Heart right ventricle (tissue), 16 donors: Measurements from ENCODE around the gene TRMT1. TPM values are rescaled to one million over a fixed set of nuclear protein-coding genes. Genes with fewer than 3 reads are reported as not detected.

Source experiments
- ATAC-seq, 8 donors: fragments of 200-7000 bp; cut with Tn5 transposase; one replicate each; pipeline ENCODE4 v1.9.1; 2020; ENCODE audit warnings: mild to moderate bottlenecking in 8 of 8, moderate library complexity in 8 of 8, moderate number of reproducible peaks in 1 of 8
- DNase-seq, 2 donors: peaks; one replicate each; pipeline ENCODE4 v3.0.0-alpha.2; 2020
- H3K27ac ChIP-seq, 10 donors: fragments of 200-600 bp; sonication (generic) in 2 of 10; one replicate each; pipeline versions ENCODE4 v1.5.0 to v1.8.0; 2020 to 2022; ENCODE audit warnings: mild to moderate bottlenecking in 3 of 10
- H3K27me3 ChIP-seq, 7 donors: fragments of 200-600 bp; one replicate each; pipeline ENCODE4 v1.8.0; 2021 to 2022; ENCODE audit warnings: mild to moderate bottlenecking in 2 of 7
- H3K36me3 ChIP-seq, 9 donors: fragments of 200-600 bp; sonication (generic) in 1 of 9; one replicate each; pipeline versions ENCODE4 v1.5.0 to v1.8.0; 2020 to 2022; ENCODE audit warnings: mild to moderate bottlenecking in 2 of 9
- H3K4me1 ChIP-seq, 9 donors: fragments of 200-600 bp; sonication (generic) in 1 of 9; one replicate each; pipeline versions ENCODE4 v1.5.0 to v1.8.0; 2020 to 2022; ENCODE audit warnings: mild to moderate bottlenecking in 4 of 9
- H3K4me3 ChIP-seq, 10 donors: fragments of 200-600 bp; sonication (generic) in 2 of 10; one replicate each; pipeline versions ENCODE4 v1.5.0 to v1.8.0; 2020 to 2022; ENCODE audit warnings: mild to moderate bottlenecking in 7 of 10, moderate library complexity in 2 of 10
- H3K9me3 ChIP-seq, 11 donors: fragments of 200-600 bp in 10 of 11; sonication (generic) in 2 of 11; one replicate each; pipeline versions ENCODE4 v1.5.0 to v1.8.0; 2013 to 2022; ENCODE audit warnings: mild to moderate bottlenecking in 2 of 11, control low read depth in 1 of 11, moderate library complexity in 1 of 11
- WGBS, 2 donors: extraction: QIAGEN DNeasy Blood & Tissue Kit; methylation state at CpG; one replicate each; pipeline ENCODE4 v1.1.7; 2013; ENCODE audit warnings: inconsistent platforms in 1 of 2; 5-methylcytosine and 5-hydroxymethylcytosine counted together
- intact Hi-C, 10 donors: fragments of 100-400 bp; cut with DNase I; formaldehyde crosslinking; loops; one replicate each; pipeline versions ENCODE4 v1.11.1 to v1.14.2; 2022
- polyA plus RNA-seq, 2 donors: library from polyadenylated mRNA; stranded (reverse); fragments of 200-250 nt; gene quantifications; one replicate each; pipeline ENCODE4 v1.2.3, GENCODE V29; 2013
- total RNA-seq, 10 donors: library from RNA; stranded (reverse); fragmentation: NEBNext Ultra II Directional in 3 of 10; extraction: Animal tissue kit (Norgen Biotek cat#: 25700) in 3 of 10; gene quantifications; one replicate each; pipeline versions ENCODE4 v1.2.1 to v1.2.4, GENCODE V29; 2021 to 2023
- TF ChIP-seq, protein P1 (sequence below), 9 donors: fragments of 200-600 bp; sonication (generic) in 2 of 9; IDR thresholded peaks; one replicate each; pipeline versions ENCODE4 v1.5.0 to v1.8.0; 2021 to 2022; ENCODE audit warnings: antibody characterized with exemption in 9 of 9, mild to moderate bottlenecking in 5 of 9, moderate library complexity in 1 of 9
- donor health status: Arrhythmogenic right ventricular cardiomyopathy.
- donor health status: ischemic (EF 13 %, LVEDD 7.1; RV severe dilation, severe dysfunction).
- donor health status: healthy with polysubstance abuse.
- donor health status: DM: no; HTN: yes; CAD: no.
- donor health status: DM: no; HTN: no; CAD: no.
- donor health status: ischemic (EF 25% LVEDD 6.9; RV normal size, moderate dysfunction).
- donor health status: ischemic (EF 25% LVEDD 5.7; RV mildly dilated, moderate dysfunction).
- donor health status: healthy.
- donor health status: DM: yes; HTN: yes; CAD: no.
- donor health status: Ischemic cardiomyopathy.
- donor health status: ischemic (EF 35%, LVEDD 5.7; RV mildly dilated, moderate dysfunction).
- donor health status: nonischemic (EF 11% LVEDD 7.7; RV severe dilation, severe dysfunction).
- donor health status: DM: yes; HTN: yes; CAD: no.
- donor health status: PGD.
- donor health status: ischemic (EF 29% LVEDD 5.4; RV normal size, mild dysfunction).
- donor health status: nonischemic (EF 23%, LVEDD 6.1; RV moderate dilation, normal function).

The TRMT1 gene
- total and polyA plus RNA-seq, 12 donors = 10.5 to 54.0 (median 14.8) TPM

DNA sequence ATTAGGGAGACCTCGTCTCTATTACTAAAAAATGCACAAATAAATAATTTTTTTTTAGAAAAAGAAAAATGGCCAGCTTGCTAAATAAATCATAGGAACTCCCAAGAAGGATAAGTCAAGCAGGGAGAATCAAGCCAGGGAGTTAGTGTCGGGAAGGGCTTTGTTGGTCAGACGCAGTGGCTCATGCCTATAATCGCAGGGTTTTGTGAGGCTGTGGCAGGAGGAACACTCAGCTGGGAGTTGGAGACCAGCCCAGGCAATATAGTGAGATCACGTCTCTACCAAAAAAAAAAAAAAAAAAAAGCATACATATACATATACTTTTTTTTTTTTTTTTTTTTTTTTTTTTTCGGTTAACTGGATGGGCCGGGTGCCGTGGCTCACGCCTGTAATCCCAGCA, 10.5 kb upstream of the TRMT1 start:
- Histone ChIP-seq H3K4me1 (peaks cover 0 to 12% (median 7%) of the 10 kb centered on the region in 9 donors), H3K36me3 (peaks cover 0 to 18% (median 0%) of the 10 kb centered on the region in 9 donors), H3K9me3 (no peaks in the 10 kb centered on the region), H3K27ac (no peak overlapping the region), H3K4me3 (no peak overlapping the region), H3K27me3 (no peaks in the 10 kb centered on the region)
- TF ChIP-seq, protein P1, sequence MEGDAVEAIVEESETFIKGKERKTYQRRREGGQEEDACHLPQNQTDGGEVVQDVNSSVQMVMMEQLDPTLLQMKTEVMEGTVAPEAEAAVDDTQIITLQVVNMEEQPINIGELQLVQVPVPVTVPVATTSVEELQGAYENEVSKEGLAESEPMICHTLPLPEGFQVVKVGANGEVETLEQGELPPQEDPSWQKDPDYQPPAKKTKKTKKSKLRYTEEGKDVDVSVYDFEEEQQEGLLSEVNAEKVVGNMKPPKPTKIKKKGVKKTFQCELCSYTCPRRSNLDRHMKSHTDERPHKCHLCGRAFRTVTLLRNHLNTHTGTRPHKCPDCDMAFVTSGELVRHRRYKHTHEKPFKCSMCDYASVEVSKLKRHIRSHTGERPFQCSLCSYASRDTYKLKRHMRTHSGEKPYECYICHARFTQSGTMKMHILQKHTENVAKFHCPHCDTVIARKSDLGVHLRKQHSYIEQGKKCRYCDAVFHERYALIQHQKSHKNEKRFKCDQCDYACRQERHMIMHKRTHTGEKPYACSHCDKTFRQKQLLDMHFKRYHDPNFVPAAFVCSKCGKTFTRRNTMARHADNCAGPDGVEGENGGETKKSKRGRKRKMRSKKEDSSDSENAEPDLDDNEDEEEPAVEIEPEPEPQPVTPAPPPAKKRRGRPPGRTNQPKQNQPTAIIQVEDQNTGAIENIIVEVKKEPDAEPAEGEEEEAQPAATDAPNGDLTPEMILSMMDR (IDR thresholded peaks at IDR 0.05) = no peak
- WGBS, 2 donors = 91 to 95% methylated on average over 9 of the region's 9 CpGs
- DNase-seq (no peak), ATAC-seq (no peak)
- intact Hi-C loops = loop anchor here in 3 of 10 donors (10.0 kb wide), 1 partner anchor 138 kb away; no protein-coding TSS in a partner anchor

- ATAC-seq = no peak
- Histone ChIP-seq H3K4me3 (no peak overlapping the region), H3K4me1 (peaks cover 7 to 29% (median 21%) of the 10 kb centered on the region in 9 donors), H3K27ac (no peak overlapping the region), H3K27me3 (no peaks in the 10 kb centered on the region), H3K9me3 (no peaks in the 10 kb centered on the region), H3K36me3 (peaks cover 0 to 22% (median 0%) of the 10 kb centered on the region in 9 donors)
- 92 to 94% methylated on average over 20 of the region's 20 CpGs for WGBS, 2 donors
- no peak for DNase-seq
- intact Hi-C loops = loop anchor here in 3 of 10 donors (10.0 kb wide), 1 partner anchor 142 kb away; no protein-coding TSS in a partner anchor
- TF ChIP-seq, protein P1 (IDR thresholded peaks at IDR 0.05) = no peak
These were observed 6.7 kb upstream of the TRMT1 start for GRCh38 chr19:13122980-13123957.

DNA sequence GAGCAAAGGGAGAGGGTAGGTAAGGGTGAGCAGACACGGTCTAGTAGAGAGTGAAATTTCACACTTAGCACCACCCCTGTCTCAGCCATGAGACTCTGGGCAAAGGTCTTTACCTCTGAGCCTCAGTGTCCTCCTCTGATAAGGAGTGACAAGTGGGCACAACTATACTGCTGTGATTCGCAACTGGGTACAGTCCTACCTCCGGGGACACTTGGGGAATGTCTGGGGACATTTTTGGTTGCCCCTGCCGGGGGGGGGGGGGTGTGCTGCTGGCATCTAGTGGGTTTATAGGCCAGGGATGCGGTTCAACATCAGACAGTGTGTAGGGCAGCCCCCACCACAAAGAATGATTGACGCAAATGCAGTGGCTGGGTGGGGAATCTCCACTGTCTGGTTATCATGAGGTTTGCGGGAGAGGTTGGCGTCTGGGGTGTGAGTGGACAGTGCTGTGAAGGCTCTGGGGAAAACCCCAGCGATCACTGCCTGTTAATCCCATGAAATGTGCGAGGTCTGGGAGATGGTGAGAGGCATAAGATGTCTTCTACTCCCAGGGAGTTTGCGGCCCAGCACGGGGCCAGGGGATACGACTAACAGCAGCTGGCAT, 5.8 kb upstream of the TRMT1 start:
- Histone ChIP-seq H3K4me1 (peaks cover 7 to 32% (median 25%) of the 10 kb centered on the region in 9 donors), H3K36me3 (peaks cover 0 to 22% (median 0%) of the 10 kb centered on the region in 9 donors), H3K27ac (no peak overlapping the region), H3K9me3 (no peaks in the 10 kb centered on the region), H3K4me3 (no peak overlapping the region), H3K27me3 (no peaks in the 10 kb centered on the region)
- WGBS, 2 donors = 80 to 91% methylated on average over 13 of the region's 13 CpGs
- TF ChIP-seq, protein P1 (IDR thresholded peaks at IDR 0.05) = no peak
- intact Hi-C loops = loop anchor here in 3 of 10 donors (10.0 kb wide), 1 partner anchor 142 kb away; no protein-coding TSS in a partner anchor
- ATAC-seq (no peak), DNase-seq (no peak)

DNA sequence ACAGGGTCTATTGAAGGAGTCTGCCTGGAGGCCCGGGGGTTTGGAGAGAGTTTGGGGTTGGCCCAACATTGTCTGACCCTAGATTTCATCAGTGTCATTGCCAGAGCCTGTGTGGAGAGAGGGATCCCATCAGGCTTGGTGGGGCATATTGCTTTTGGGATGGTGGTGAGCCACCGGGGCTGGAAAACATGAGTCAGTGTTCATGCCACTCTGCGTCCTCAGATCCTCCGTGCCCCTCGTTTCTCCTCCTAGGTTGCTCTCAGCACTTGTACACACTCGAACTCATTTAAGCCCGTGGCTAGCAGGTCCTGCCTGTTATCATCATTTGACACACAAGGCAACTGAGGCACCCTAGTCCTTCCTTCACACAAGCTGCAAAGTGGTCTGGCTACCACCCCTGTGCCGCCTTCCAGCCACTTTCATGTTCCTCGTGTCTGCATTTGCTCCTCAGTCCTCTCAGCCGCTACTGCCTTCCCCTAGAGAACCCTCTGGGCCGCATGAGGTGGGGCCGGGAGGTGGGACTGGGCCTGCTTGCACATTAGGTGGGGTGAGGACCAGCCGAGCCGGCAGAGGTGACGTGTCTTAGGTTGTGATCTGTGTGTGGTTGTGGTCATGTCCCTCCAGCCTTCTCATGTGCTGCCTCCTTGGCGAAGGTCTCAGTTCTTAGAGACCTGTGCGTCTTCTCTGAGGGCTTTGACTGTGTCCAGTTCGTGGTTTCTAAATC, 5.2 kb upstream of the TRMT1 start:
- H3K4me1 ChIP-seq = peaks cover 7 to 38% (median 32%) of the 10 kb centered on the region in 9 donors
- intact Hi-C loops = loop anchor here in 3 of 10 donors (10.0 kb wide), 1 partner anchor 143 kb away; no protein-coding TSS in a partner anchor
- 83 to 86% methylated on average over 18 of the region's 18 CpGs for WGBS, 2 donors

More for the DNA sequence above, 5.2 kb upstream of the TRMT1 start:
- Histone ChIP-seq H3K27ac (no peak overlapping the region), H3K4me3 (no peak overlapping the region), H3K9me3 (no peaks in the 10 kb centered on the region), H3K27me3 (no peaks in the 10 kb centered on the region), H3K36me3 (peaks cover 0 to 21% (median 0%) of the 10 kb centered on the region in 9 donors)
- ATAC-seq (no peak), DNase-seq (no peak)
- TF ChIP-seq, protein P1 (IDR thresholded peaks at IDR 0.05) = no peak
